AG04449 (cell line): Measurements from ENCODE around the gene NEK10.
A peak's percentile ranks its signal among the peaks of the same experiment; 100 is the strongest.
"Not testable (repeated sequence)": the region's sequence is repeated elsewhere in the genome, so short reads cannot be mapped to it uniquely, and the experiment has no call there.

Experiments used
- CTCF ChIA-PET: fragments of 350-600 bp; formaldehyde crosslinking; extraction: SDS; loops from one replicate; lab custom pipeline; 2021; ENCODE audit warnings: antibody characterized with exemption; lab: Yijun Ruan, JAX
- POLR2A ChIA-PET: fragments of 400-600, 350-600 bp; formaldehyde crosslinking; extraction: SDS; loops from one replicate; lab custom pipeline; 2020; ENCODE audit warnings: antibody characterized with exemption, inconsistent platforms; lab: Yijun Ruan, JAX
- DNase-seq: peaks from one replicate; pipeline ENCODE4 v3.0.0-alpha.2; 2010; ENCODE audit warnings: low read depth, low spot score
- H3K4me3 ChIP-seq: 2 replicates; pipeline ENCODE4 v1.5.1; 2011; ENCODE audit warnings: low read depth, mild to moderate bottlenecking, control low read depth, low read length
- CTCF ChIP-seq: IDR thresholded peaks from one replicate; pipeline ENCODE4 v1.5.1; 2011; ENCODE audit warnings: mild to moderate bottlenecking, moderate library complexity, low read length, control low read depth, inconsistent platforms; ENCODE audit not compliant: insufficient read depth; ENCODE audit errors: missing control alignments

The NEK10 gene

GRCh38 chr3:27315003-27315402 is 54.2 kb downstream of the NEK10 start:
- CTCF ChIA-PET = no interaction called here
- no peak for TF ChIP-seq CTCF

GRCh38 chr3:27312044-27312668 is 57.0 kb downstream of the NEK10 start:
- ChIA-PET CTCF (interaction anchor here (0.6 to 4.7 kb wide), 21 partner anchors 9 to 494 kb away, joined by 3 to 36 read pairs (median 3); no protein-coding TSS in a partner anchor), POLR2A (no interaction called here)
- peak; percentile 46 for DNase-seq
- TF ChIP-seq CTCF = peak; percentile 54
- no peak overlapping the region for H3K4me3 ChIP-seq

More at GRCh38 chr3:27315003-27315402, 54.2 kb downstream of the NEK10 start:
- DNase-seq = no peak
- H3K4me3 ChIP-seq = no peak overlapping the region
- POLR2A ChIA-PET = no interaction called here

- H3K4me3 ChIP-seq = no peak overlapping the region
- ChIA-PET CTCF (interaction anchor here (0.6 to 4.7 kb wide), 18 partner anchors 8 to 495 kb away, joined by 3 to 36 read pairs (median 4); no protein-coding TSS in a partner anchor), POLR2A (interaction anchor here (0.6 to 0.7 kb wide), 2 partner anchors 177 to 265 kb away, joined by 3 read pairs; no protein-coding TSS in a partner anchor)
- no peak for TF ChIP-seq CTCF
- DNase-seq = peak; percentile 94
Observed at GRCh38 chr3:27311400-27311799, 57.8 kb downstream of the NEK10 start.

GRCh38 chr3:27310688-27311087 is 58.5 kb downstream of the NEK10 start:
- CTCF ChIA-PET = interaction anchor here (1.1 to 4.7 kb wide), 9 partner anchors 11 to 370 kb away, joined by 3 to 36 read pairs (median 6); no protein-coding TSS in a partner anchor
- no peak for DNase-seq
- TF ChIP-seq CTCF = no peak
- POLR2A ChIA-PET = interaction anchor here (0.6 kb wide), 1 partner anchor 266 kb away, joined by 3 read pairs; no protein-coding TSS in a partner anchor
- no peak overlapping the region for H3K4me3 ChIP-seq

GRCh38 chr3:27307566-27307965 is 61.6 kb downstream of the NEK10 start:
- CTCF ChIA-PET = no interaction called here
- POLR2A ChIA-PET = no interaction called here
- no peak overlapping the region for H3K4me3 ChIP-seq
- no peak for TF ChIP-seq CTCF
- no peak for DNase-seq

GRCh38 chr3:27302891-27303290 is 66.3 kb downstream of the NEK10 start:
- TF ChIP-seq CTCF = no peak
- no peak overlapping the region for H3K4me3 ChIP-seq
- ChIA-PET CTCF (interaction anchor here (1.2 to 1.5 kb wide), 2 partner anchors 9 to 55 kb away, joined by 4 to 5 read pairs; no protein-coding TSS in a partner anchor), POLR2A (no interaction called here)
- DNase-seq = no peak

GRCh38 chr3:27298981-27299380 is 70.2 kb downstream of the NEK10 start:
- POLR2A ChIA-PET, DNase-seq, H3K4me3 ChIP-seq: not testable (repeated sequence)
- CTCF ChIA-PET = interaction anchor here (1.1 to 1.4 kb wide), 2 partner anchors 21 to 164 kb away, joined by 3 read pairs; no protein-coding TSS in a partner anchor
